ENCODE data around the gene NFIA.

The NFIA gene

GRCh38 chr1:61341426-61341825 lies 259.1 kb downstream of the NFIA start:
- no peak overlapping the region for H3K14ac ChIP-seq (ENCODE audit: low read length)
- no peak overlapping the region for H2BK120ac ChIP-seq (ENCODE audit: low read depth, low read length)
- no peak for DNase-seq (ENCODE audit: low spot score)
- no peaks in the 10 kb centered on the region for H3K79me1 ChIP-seq (ENCODE audit: low read depth, low read length)
- H3K27ac ChIP-seq (replicated peaks; ENCODE audit: low read length), result no peak overlapping the region
- H3K4me3 ChIP-seq (ENCODE audit: low read length in 2 of 2), result no peak overlapping the region
- no CpG with 5 or more reads among the region's 6 CpGs for WGBS, 2 donors (ENCODE audit: extremely low coverage in 2 of 2, insufficient read length in 2 of 2, insufficient replicate concordance in 1 of 2)
- no peaks in the 10 kb centered on the region for H3K9me3 ChIP-seq (replicated peaks in 1 of 2; ENCODE audit: control insufficient read depth in 2 of 2, insufficient read depth in 1 of 2, low read depth in 1 of 2, low read length in 2 of 2)
- no peak overlapping the region for H2BK12ac ChIP-seq (ENCODE audit: low read length)
- H3K18ac ChIP-seq (ENCODE audit: low read length), result no peak overlapping the region
- no peak overlapping the region for H2BK5ac ChIP-seq (ENCODE audit: low read length)
- no peak overlapping the region for H3K4ac ChIP-seq (ENCODE audit: low read length)
- no peak overlapping the region for H4K91ac ChIP-seq (ENCODE audit: low read depth, low read length, poor library complexity)
- no peak overlapping the region for H3K9ac ChIP-seq (ENCODE audit: low read depth, low read length, poor library complexity)
- H3K36me3 ChIP-seq (replicated peaks in 1 of 2; ENCODE audit: control insufficient read depth in 2 of 2, insufficient read depth in 2 of 2, low read length in 2 of 2), result no peaks in the 10 kb centered on the region
- H3K23ac ChIP-seq (ENCODE audit: low read depth, low read length, poor library complexity), result no peak overlapping the region
- H3K4me1 ChIP-seq (ENCODE audit: control insufficient read depth in 2 of 2, insufficient read depth in 1 of 2, low read depth in 1 of 2, low read length in 2 of 2), result peaks cover 0 to 9% of the 10 kb centered on the region in 2 donors
- H2AK5ac ChIP-seq (ENCODE audit: low read depth, low read length), result no peak overlapping the region
- no peak overlapping the region for H3K4me2 ChIP-seq (ENCODE audit: insufficient read depth, low read length, poor library complexity, severe bottlenecking)
- H2AFZ ChIP-seq (ENCODE audit: low read length), result no peak overlapping the region
- H3K27me3 ChIP-seq (ENCODE audit: control insufficient read depth in 3 of 3, insufficient read depth in 3 of 3, low read depth in 1 of 3, low read length in 3 of 3), result peaks cover 0 to 18% (median 0%) of the 10 kb centered on the region in 3 experiments
- H4K8ac ChIP-seq (ENCODE audit: low read depth, low read length), result no peak overlapping the region
- no peak overlapping the region for H2BK15ac ChIP-seq (ENCODE audit: low read length)

- no peak overlapping the region for H2BK5ac ChIP-seq (ENCODE audit: low read length)
- no peak overlapping the region for H3K4me3 ChIP-seq (ENCODE audit: low read length in 2 of 2)
- H2AK5ac ChIP-seq (ENCODE audit: low read depth, low read length), result no peak overlapping the region
- no peak overlapping the region for H3K23ac ChIP-seq (ENCODE audit: low read depth, low read length, poor library complexity)
- DNase-seq (ENCODE audit: low spot score), result no peak
- H3K79me1 ChIP-seq (ENCODE audit: low read depth, low read length), result no peaks in the 10 kb centered on the region
- H2BK12ac ChIP-seq (ENCODE audit: low read length), result no peak overlapping the region
- no peak overlapping the region for H4K8ac ChIP-seq (ENCODE audit: low read depth, low read length)
- no peak overlapping the region for H3K9ac ChIP-seq (ENCODE audit: low read depth, low read length, poor library complexity)
- H3K4me1 ChIP-seq (ENCODE audit: control insufficient read depth in 2 of 2, insufficient read depth in 1 of 2, low read depth in 1 of 2, low read length in 2 of 2), result peaks cover 0 to 2% of the 10 kb centered on the region in 2 donors
- no peak overlapping the region for H3K4me2 ChIP-seq (ENCODE audit: insufficient read depth, low read length, poor library complexity, severe bottlenecking)
- H2AFZ ChIP-seq (ENCODE audit: low read length), result no peak overlapping the region
- no peaks in the 10 kb centered on the region for H3K36me3 ChIP-seq (replicated peaks in 1 of 2; ENCODE audit: control insufficient read depth in 2 of 2, insufficient read depth in 2 of 2, low read length in 2 of 2)
- H3K27me3 ChIP-seq (ENCODE audit: control insufficient read depth in 3 of 3, insufficient read depth in 3 of 3, low read depth in 1 of 3, low read length in 3 of 3), result no peaks in the 10 kb centered on the region
- H3K4ac ChIP-seq (ENCODE audit: low read length), result no peak overlapping the region
- no peak overlapping the region for H2BK15ac ChIP-seq (ENCODE audit: low read length)
- no peak overlapping the region for H3K27ac ChIP-seq (replicated peaks; ENCODE audit: low read length)
- no peak overlapping the region for H4K91ac ChIP-seq (ENCODE audit: low read depth, low read length, poor library complexity)
- no peak overlapping the region for H2BK120ac ChIP-seq (ENCODE audit: low read depth, low read length)
- H3K18ac ChIP-seq (ENCODE audit: low read length), result no peak overlapping the region
- WGBS, 2 donors (ENCODE audit: extremely low coverage in 2 of 2, insufficient read length in 2 of 2, insufficient replicate concordance in 1 of 2), result no CpG with 5 or more reads among the region's 6 CpGs
- no peaks in the 10 kb centered on the region for H3K9me3 ChIP-seq (replicated peaks in 1 of 2; ENCODE audit: control insufficient read depth in 2 of 2, insufficient read depth in 1 of 2, low read depth in 1 of 2, low read length in 2 of 2)
- H3K14ac ChIP-seq (ENCODE audit: low read length), result no peak overlapping the region
These were observed 261.5 kb downstream of the NFIA start for GRCh38 chr1:61343734-61344420.

DNA sequence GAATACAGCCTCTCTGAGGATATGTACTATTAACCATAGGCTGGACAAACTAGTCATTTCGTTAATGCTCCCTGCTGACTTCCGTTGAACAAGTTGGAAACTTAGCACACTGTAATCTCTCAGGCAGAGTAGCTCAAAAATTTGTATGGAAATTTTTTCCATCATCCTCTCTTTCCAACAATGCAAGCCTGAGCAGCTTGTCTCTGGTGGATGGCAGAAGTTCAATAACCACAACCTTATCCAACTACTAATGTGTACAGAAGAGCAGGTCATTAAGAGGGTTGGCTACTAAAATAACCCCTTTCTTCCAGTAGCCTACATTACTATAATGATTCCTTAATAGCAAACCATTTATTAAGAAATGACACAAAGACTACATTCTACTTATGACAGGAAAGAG lies 262.3 kb downstream of the NFIA start:
- H3K9ac ChIP-seq (ENCODE audit: low read depth, low read length, poor library complexity), result no peak overlapping the region
- no peak overlapping the region for H2BK15ac ChIP-seq (ENCODE audit: low read length)
- no peaks in the 10 kb centered on the region for H3K36me3 ChIP-seq (replicated peaks in 1 of 2; ENCODE audit: control insufficient read depth in 2 of 2, insufficient read depth in 2 of 2, low read length in 2 of 2)
- H3K14ac ChIP-seq (ENCODE audit: low read length), result no peak overlapping the region
- H2BK12ac ChIP-seq (ENCODE audit: low read length), result no peak overlapping the region
- peaks cover 0 to 2% of the 10 kb centered on the region in 2 donors for H3K4me1 ChIP-seq (ENCODE audit: control insufficient read depth in 2 of 2, insufficient read depth in 1 of 2, low read depth in 1 of 2, low read length in 2 of 2)
- DNase-seq (ENCODE audit: low spot score), result no peak
- H2AFZ ChIP-seq (ENCODE audit: low read length), result no peak overlapping the region
- no peak overlapping the region for H3K4me3 ChIP-seq (ENCODE audit: low read length in 2 of 2)
- H2BK120ac ChIP-seq (ENCODE audit: low read depth, low read length), result no peak overlapping the region
- H3K27ac ChIP-seq (replicated peaks; ENCODE audit: low read length), result no peak overlapping the region
- H2BK5ac ChIP-seq (ENCODE audit: low read length), result no peak overlapping the region
- no CpG with 5 or more reads among the region's 2 CpGs for WGBS, 2 donors (ENCODE audit: extremely low coverage in 2 of 2, insufficient read length in 2 of 2, insufficient replicate concordance in 1 of 2)
- no peaks in the 10 kb centered on the region for H3K79me1 ChIP-seq (ENCODE audit: low read depth, low read length)
- no peaks in the 10 kb centered on the region for H3K27me3 ChIP-seq (ENCODE audit: control insufficient read depth in 3 of 3, insufficient read depth in 3 of 3, low read depth in 1 of 3, low read length in 3 of 3)
- H3K18ac ChIP-seq (ENCODE audit: low read length), result no peak overlapping the region
- H3K9me3 ChIP-seq (replicated peaks in 1 of 2; ENCODE audit: control insufficient read depth in 2 of 2, insufficient read depth in 1 of 2, low read depth in 1 of 2, low read length in 2 of 2), result no peaks in the 10 kb centered on the region
- no peak overlapping the region for H3K23ac ChIP-seq (ENCODE audit: low read depth, low read length, poor library complexity)
- H2AK5ac ChIP-seq (ENCODE audit: low read depth, low read length), result no peak overlapping the region
- H3K4me2 ChIP-seq (ENCODE audit: insufficient read depth, low read length, poor library complexity, severe bottlenecking), result no peak overlapping the region
- no peak overlapping the region for H4K8ac ChIP-seq (ENCODE audit: low read depth, low read length)
- no peak overlapping the region for H3K4ac ChIP-seq (ENCODE audit: low read length)
- H4K91ac ChIP-seq (ENCODE audit: low read depth, low read length, poor library complexity), result no peak overlapping the region

- Histone ChIP-seq H2BK120ac (ENCODE audit: low read depth, low read length) (no peak overlapping the region), H3K23ac (ENCODE audit: low read depth, low read length, poor library complexity) (no peak overlapping the region), H2AK5ac (ENCODE audit: low read depth, low read length) (no peak overlapping the region), H3K9ac (ENCODE audit: low read depth, low read length, poor library complexity) (no peak overlapping the region), H4K8ac (ENCODE audit: low read depth, low read length) (no peak overlapping the region), H2BK12ac (ENCODE audit: low read length) (no peak overlapping the region), H3K27ac (replicated peaks; ENCODE audit: low read length) (no peak overlapping the region), H3K4ac (ENCODE audit: low read length) (no peak overlapping the region), H4K91ac (ENCODE audit: low read depth, low read length, poor library complexity) (no peak overlapping the region), H2BK15ac (ENCODE audit: low read length) (no peak overlapping the region), H3K79me1 (ENCODE audit: low read depth, low read length) (no peaks in the 10 kb centered on the region), H2AFZ (ENCODE audit: low read length) (no peak overlapping the region), H3K36me3 (replicated peaks in 1 of 2; ENCODE audit: control insufficient read depth in 2 of 2, insufficient read depth in 2 of 2, low read length in 2 of 2) (no peaks in the 10 kb centered on the region), H3K4me2 (ENCODE audit: insufficient read depth, low read length, poor library complexity, severe bottlenecking) (no peak overlapping the region), H3K4me1 (ENCODE audit: control insufficient read depth in 2 of 2, insufficient read depth in 1 of 2, low read depth in 1 of 2, low read length in 2 of 2) (peaks cover 0 to 2% of the 10 kb centered on the region in 2 donors), H3K18ac (ENCODE audit: low read length) (no peak overlapping the region), H3K4me3 (ENCODE audit: low read length in 2 of 2) (no peak overlapping the region), H3K14ac (ENCODE audit: low read length) (no peak overlapping the region), H2BK5ac (ENCODE audit: low read length) (no peak overlapping the region), H3K27me3 (ENCODE audit: control insufficient read depth in 3 of 3, insufficient read depth in 3 of 3, low read depth in 1 of 3, low read length in 3 of 3) (no peaks in the 10 kb centered on the region), H3K9me3 (replicated peaks in 1 of 2; ENCODE audit: control insufficient read depth in 2 of 2, insufficient read depth in 1 of 2, low read depth in 1 of 2, low read length in 2 of 2) (no peaks in the 10 kb centered on the region)
- no CpG with 5 or more reads among the region's 3 CpGs for WGBS, 2 donors (ENCODE audit: extremely low coverage in 2 of 2, insufficient read length in 2 of 2, insufficient replicate concordance in 1 of 2)
- DNase-seq (ENCODE audit: low spot score), result no peak
These were observed 265.8 kb downstream of the NFIA start for GRCh38 chr1:61348025-61348665.
